HG02970 (cell line): Measurements from ENCODE around the gene SIPA1L3.

Source experiments
- ATAC-seq: cut with Tn5 transposase; IDR thresholded peaks from one replicate; pipeline ENCODE4 v1.9.1; 2021; ENCODE audit warnings: mild to moderate bottlenecking, moderate library complexity, moderate number of reproducible peaks; ENCODE audit not compliant: unreplicated experiment, low FRiP score

SIPA1L3 gene

GRCh38 chr19:38139122-38139521 is 232.1 kb downstream of the SIPA1L3 start:
- ATAC-seq = no peak

GRCh38 chr19:38141108-38141507 is 234.1 kb downstream of the SIPA1L3 start:
- no peak for ATAC-seq

DNA sequence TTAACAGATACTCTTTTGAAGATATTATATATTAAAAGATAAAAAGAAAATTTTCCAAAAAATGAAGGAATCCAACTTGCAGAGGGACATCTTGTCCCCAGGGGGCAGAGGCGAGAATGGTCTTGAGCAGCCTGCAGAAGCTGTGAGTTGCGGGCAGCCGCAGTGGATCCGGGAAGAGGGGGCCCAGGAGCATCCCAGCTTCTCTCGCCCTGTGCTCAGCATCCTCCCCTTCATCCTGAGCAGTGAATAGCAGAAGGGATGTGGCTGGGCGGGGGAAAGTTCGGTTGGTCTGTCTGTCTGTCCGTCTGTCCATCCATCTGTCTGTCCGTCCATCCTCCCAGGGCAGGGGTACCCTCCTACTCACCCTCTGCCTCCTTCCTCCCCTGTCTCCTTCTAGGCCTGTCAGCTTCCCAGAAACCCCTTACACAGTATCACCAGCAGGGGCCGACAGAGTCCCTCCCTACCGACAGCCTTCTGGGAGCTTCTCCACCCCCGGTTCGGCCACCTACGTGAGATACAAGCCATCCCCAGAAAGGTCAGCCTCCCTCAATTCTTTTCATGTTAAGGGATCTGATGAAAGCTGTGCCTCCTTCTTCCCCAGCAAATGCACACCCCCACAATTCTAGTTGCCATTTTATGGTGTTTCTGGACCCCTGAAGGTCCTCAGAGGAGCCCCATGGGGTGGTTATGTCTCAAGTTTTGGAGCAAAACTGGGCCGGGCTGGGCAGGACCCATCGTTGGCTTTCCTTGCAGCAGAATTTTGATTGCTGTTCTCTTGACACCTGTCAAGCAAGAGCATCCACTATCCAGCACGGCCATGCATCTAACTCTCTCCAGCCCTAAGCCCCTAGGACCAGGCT is 235.4 kb downstream of the SIPA1L3 start:
- no peak for ATAC-seq

- no peak for ATAC-seq
These were observed 236.8 kb downstream of the SIPA1L3 start for GRCh38 chr19:38143847-38144246.

DNA sequence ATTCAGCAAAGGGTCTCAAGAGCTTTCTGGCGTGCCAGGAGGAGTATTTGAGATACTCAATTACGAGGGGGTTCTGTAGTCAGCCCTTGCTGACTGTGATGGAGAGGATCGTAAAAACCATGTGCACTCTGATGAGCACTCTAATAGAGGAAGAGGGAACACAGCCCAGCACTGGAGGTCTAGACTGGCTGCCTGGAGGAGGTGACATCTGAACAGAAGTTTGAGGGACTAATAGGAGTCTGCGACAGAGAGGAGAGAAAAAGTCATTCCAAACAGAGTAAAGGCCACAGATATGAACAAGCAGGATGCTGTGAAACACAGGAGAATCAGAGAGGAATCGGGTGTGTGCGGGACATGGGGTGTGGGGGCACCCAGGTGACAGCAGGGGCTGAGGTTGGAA is 237.7 kb downstream of the SIPA1L3 start:
- ATAC-seq = no peak

- ATAC-seq = no peak
These were observed 238.6 kb downstream of the SIPA1L3 start for GRCh38 chr19:38145623-38146022.

- ATAC-seq = no peak
These were observed 241.3 kb downstream of the SIPA1L3 start for GRCh38 chr19:38148337-38148736.

- ATAC-seq = no peak
These were observed 242.7 kb downstream of the SIPA1L3 start for GRCh38 chr19:38149661-38150061.

DNA sequence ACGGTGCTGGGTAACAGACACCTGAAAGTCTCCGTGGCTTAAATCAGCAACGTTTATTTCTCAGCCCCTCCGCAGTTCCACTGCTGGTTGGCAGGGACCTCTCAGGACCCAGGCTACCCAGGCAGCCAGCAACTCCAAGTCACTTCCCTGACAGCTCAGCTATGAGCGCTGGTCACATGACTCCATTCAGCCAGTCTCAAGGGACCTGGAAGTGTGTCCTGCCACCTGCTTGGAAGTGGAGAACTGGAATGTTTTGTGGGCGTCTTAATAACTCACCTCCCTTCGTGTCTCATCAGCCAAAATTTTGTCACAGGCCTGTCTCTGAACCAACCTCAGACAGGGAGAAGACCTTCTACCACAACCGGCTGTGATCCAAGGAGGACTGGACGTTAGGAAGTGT is 244.2 kb downstream of the SIPA1L3 start:
- ATAC-seq = no peak

DNA sequence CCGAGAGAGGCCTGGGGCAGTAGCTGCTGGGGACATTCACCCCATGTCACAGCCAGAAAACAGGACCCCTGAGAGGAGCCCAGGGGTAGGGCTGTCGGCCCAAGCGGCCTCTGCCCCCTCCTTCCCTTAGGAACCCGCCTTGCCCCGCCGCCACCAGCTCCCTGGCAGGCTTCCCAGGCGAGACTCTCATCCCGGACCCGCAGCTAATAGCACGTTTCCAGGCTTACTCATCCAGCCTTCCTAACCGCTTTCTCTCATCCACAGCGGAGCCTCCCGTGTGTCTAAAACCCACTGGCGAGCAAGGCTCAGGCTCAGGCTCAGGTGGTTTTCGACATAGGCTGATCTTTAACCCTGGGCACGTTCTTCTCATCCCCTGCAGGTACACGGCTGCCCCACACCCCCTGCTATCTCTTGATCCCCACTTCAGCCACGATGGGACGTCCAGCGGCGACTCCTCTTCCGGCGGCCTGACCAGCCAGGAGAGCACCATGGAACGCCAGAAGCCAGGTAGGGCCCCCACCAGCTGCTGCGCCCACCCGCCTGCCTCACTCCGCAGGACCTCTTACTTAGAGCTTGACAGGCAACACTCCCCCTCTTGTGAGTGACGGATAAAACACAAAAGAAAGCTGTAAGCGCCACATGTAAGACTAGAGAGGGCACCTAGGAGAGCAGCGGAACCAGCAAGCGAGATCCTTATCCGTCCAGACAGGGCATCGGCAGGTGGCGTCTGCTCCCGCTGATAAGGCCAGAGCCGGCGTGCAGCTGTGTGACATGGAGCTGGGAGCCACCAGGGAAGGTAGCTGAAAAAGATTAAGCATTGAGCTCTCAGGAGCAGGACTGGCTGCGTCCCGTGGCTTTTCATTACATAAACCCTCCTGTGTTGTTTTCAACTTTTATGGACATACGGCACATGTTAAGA is 245.7 kb downstream of the SIPA1L3 start:
- ATAC-seq = no peak

- ATAC-seq = no peak
These were observed 248.4 kb downstream of the SIPA1L3 start for GRCh38 chr19:38155453-38155852.

DNA sequence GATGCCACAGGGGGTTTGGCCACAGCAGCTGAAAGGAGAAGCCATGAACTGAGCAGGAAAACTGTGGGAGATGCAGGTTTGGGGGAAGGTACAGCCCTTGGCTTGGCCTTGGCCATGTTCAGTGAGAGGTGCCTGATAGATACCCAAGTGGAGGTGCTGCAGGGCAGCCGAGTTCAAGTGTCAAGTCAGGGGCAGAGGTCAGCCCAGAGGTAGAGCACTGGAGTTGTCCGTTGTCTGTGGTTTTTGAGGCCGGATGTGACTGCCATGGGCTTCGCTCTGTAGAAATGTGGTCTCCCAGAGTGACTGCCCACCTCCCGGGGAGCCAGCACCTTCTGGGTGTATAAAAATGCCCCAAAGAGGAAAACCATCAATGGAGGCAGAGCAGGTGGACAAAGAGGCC is 251.7 kb downstream of the SIPA1L3 start:
- ATAC-seq = no peak

GRCh38 chr19:38162094-38162493 is 255.1 kb downstream of the SIPA1L3 start:
- no peak for ATAC-seq

- ATAC-seq = no peak
These were observed 255.6 kb downstream of the SIPA1L3 start for GRCh38 chr19:38162632-38163031.

GRCh38 chr19:38163419-38164290 is 256.6 kb downstream of the SIPA1L3 start:
- no peak for ATAC-seq

DNA sequence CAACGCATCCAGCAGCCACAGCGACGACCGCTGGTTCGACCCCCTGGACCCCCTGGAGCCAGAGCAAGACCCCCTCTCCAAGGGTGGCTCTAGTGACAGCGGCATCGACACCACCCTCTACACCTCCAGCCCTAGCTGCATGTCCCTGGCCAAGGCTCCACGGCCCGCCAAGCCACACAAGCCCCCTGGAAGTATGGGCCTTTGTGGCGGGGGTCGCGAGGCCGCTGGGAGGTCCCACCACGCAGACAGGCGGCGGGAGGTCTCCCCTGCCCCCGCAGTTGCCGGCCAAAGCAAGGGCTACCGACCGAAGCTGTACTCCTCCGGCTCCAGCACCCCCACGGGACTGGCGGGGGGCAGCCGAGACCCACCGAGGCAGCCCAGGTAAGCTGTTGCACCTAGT is 257.5 kb downstream of the SIPA1L3 start:
- no peak for ATAC-seq

GRCh38 chr19:38165335-38165734 is 258.3 kb downstream of the SIPA1L3 start:
- ATAC-seq = no peak

GRCh38 chr19:38168637-38169036 is 261.6 kb downstream of the SIPA1L3 start:
- ATAC-seq = no peak

- ATAC-seq = no peak
These were observed 263.3 kb downstream of the SIPA1L3 start for GRCh38 chr19:38170334-38170733.

DNA sequence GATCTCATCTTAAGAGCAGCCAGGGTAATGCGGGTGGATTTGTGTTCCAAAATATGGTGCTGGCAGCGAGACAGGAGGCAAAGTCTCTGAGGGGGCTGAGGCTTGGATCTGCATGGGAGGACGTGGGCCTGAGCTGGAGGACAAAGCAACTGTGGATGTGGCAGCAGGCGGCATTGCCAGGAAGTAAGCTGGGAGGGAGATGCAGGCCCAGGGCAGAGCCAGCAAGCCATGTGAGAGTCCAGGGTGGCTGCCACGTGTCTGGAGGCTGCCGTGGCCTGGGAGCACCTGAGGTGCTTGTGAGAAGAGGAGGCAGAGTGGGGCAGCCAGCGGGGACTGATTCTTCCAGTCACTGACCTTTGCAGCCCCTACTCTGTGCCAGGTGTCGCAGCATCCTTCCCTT is 265.0 kb downstream of the SIPA1L3 start:
- ATAC-seq = no peak
